ENCODE data around the gene ZFR2.

Gene ZFR2

GRCh38 chr19:3783660-3784584, 84.9 kb downstream of the ZFR2 start:
- 0 out of 2 replicates have a peak, but pooled peaks cover 7% of the 10 kb centered on the region for H4K20me1 ChIP-seq
- no peak overlapping the region for H3K4me3 ChIP-seq
- no peak overlapping the region for H3K4me2 ChIP-seq
- no peak overlapping the region for H3K27ac ChIP-seq
- H3K9ac ChIP-seq: no peak overlapping the region
- H3K4me1 ChIP-seq: peaks cover 10% of the 10 kb centered on the region; the same call in 1 of the 2 replicates
- TF ChIP-seq Cebpa-rat (IDR thresholded peaks at IDR 0.05): no peak
- no peaks in the 10 kb centered on the region for H3K36me3 ChIP-seq
- peaks cover 38% of the 10 kb centered on the region for H3K27me3 ChIP-seq
- H3K9me3 ChIP-seq: peaks cover 24% of the 10 kb centered on the region

GRCh38 chr19:3782903-3783302, 85.9 kb downstream of the ZFR2 start:
- H4K20me1 ChIP-seq: 0 out of 2 replicates have a peak, but pooled peaks cover 7% of the 10 kb centered on the region
- peaks cover 31% of the 10 kb centered on the region for H3K9me3 ChIP-seq
- H3K27ac ChIP-seq: no peak overlapping the region
- no peaks in the 10 kb centered on the region for H3K36me3 ChIP-seq
- TF ChIP-seq Cebpa-rat (IDR thresholded peaks at IDR 0.05): no peak
- no peak overlapping the region for H3K4me3 ChIP-seq
- H3K4me2 ChIP-seq: no peak overlapping the region
- peaks cover 38% of the 10 kb centered on the region for H3K27me3 ChIP-seq
- H3K9ac ChIP-seq: no peak overlapping the region
- peaks cover 10% of the 10 kb centered on the region; the same call in 1 of the 2 replicates for H3K4me1 ChIP-seq

- Histone ChIP-seq H3K27ac (no peak overlapping the region), H3K36me3 (no peaks in the 10 kb centered on the region), H3K4me3 (no peak overlapping the region), H3K4me1 (peaks cover 10% of the 10 kb centered on the region; the same call in 1 of the 2 replicates), H3K27me3 (peaks cover 38% of the 10 kb centered on the region), H3K4me2 (no peak overlapping the region), H3K9ac (no peak overlapping the region), H3K9me3 (peaks cover 35% of the 10 kb centered on the region), H4K20me1 (0 out of 2 replicates have a peak, but pooled peaks cover 7% of the 10 kb centered on the region)
- no peak for TF ChIP-seq Cebpa-rat (IDR thresholded peaks at IDR 0.05)
Measured at GRCh38 chr19:3782330-3782729, 86.5 kb downstream of the ZFR2 start.

DNA sequence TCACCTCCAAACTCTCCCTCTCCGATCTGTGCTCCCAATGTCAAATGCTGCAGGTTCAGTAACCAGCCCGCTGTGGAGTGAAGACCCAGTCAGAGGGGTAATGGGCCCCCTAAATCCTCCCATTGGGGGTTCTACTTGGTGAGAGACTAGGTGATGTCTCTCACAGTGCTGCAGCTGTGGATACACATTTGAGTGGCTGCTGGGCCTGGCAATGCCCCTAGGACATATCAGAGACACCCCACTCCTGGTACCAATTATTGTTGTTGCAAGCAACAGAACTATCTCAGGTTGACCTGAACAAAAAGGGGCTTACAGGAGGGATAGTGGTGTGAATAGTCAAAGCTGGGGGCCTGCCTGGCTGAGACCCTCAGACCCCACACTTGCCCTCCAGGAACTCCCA, 87.2 kb downstream of the ZFR2 start:
- Histone ChIP-seq H3K9me3 (peaks cover 37% of the 10 kb centered on the region), H3K27ac (no peak overlapping the region), H3K4me3 (no peak overlapping the region), H3K36me3 (no peaks in the 10 kb centered on the region), H3K9ac (no peak overlapping the region), H3K4me2 (no peak overlapping the region), H4K20me1 (0 out of 2 replicates have a peak, but pooled peaks cover 7% of the 10 kb centered on the region), H3K4me1 (peaks cover 10% of the 10 kb centered on the region; the same call in 1 of the 2 replicates), H3K27me3 (peaks cover 31% of the 10 kb centered on the region)
- TF ChIP-seq Cebpa-rat (IDR thresholded peaks at IDR 0.05): no peak

GRCh38 chr19:3780786-3781304, 88.0 kb downstream of the ZFR2 start:
- Histone ChIP-seq H3K27me3 (peaks cover 24% of the 10 kb centered on the region), H3K4me3 (no peak overlapping the region), H3K27ac (no peak overlapping the region), H3K9me3 (peaks cover 37% of the 10 kb centered on the region), H3K9ac (no peak overlapping the region), H4K20me1 (0 out of 2 replicates have a peak, but pooled peaks cover 7% of the 10 kb centered on the region), H3K4me2 (no peak overlapping the region), H3K36me3 (no peaks in the 10 kb centered on the region), H3K4me1 (peaks cover 10% of the 10 kb centered on the region; the same call in 1 of the 2 replicates)
- no peak for TF ChIP-seq Cebpa-rat (IDR thresholded peaks at IDR 0.05)

- H3K36me3 ChIP-seq: no peaks in the 10 kb centered on the region
- H3K4me3 ChIP-seq: no peak overlapping the region
- peaks cover 7% of the 10 kb centered on the region for H3K27me3 ChIP-seq
- H4K20me1 ChIP-seq: no peaks in the 10 kb centered on the region
- no peak overlapping the region for H3K4me2 ChIP-seq
- H3K9me3 ChIP-seq: peaks cover 37% of the 10 kb centered on the region
- no peaks in the 10 kb centered on the region for H3K4me1 ChIP-seq
- H3K27ac ChIP-seq: no peak overlapping the region
- H3K9ac ChIP-seq: no peak overlapping the region
- no peak for TF ChIP-seq Cebpa-rat (IDR thresholded peaks at IDR 0.05)
Measured at GRCh38 chr19:3778899-3779723, 89.7 kb downstream of the ZFR2 start.

DNA sequence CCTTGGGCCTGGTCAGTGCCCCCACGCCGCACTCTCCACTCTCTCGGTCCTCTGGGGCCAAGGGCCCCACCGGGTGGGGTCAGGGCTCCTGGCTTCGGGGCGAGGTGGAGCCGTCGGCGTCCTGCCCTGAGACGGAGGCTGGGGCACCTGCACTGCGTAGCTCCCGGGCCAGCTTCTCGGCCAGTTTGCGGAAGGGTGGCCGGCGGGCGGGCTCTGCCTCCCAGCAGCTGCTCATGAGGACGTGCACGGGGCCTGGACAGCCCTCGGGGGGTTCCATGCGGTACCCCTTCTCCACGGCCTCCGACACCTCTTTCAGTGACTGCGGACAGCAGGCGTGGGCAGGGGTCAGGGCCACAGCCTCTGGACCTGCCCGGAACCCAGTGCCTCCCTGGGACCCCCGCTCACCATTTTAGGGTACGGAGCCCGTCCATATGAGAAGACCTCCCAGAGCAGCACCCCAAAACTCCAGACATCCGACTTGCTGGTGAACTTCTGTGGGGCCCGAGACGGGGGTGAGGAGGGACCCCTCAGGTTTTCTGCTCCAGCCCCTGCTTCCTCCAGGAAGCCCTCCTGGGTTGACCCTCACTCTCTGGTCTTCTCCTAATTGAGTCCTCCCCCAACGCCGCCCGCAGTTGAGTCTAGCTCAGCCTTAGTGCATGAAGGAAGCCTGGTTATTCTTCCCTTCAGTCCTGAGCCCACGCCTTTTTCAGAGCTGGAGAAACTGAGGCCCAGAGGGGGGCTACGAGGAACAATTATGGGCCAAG, 90.6 kb downstream of the ZFR2 start:
- Histone ChIP-seq H3K4me2 (no peak overlapping the region), H3K36me3 (no peaks in the 10 kb centered on the region), H3K27me3 (no peaks in the 10 kb centered on the region), H3K9me3 (peaks cover 37% of the 10 kb centered on the region), H4K20me1 (no peaks in the 10 kb centered on the region), H3K4me1 (no peaks in the 10 kb centered on the region), H3K4me3 (no peak overlapping the region), H3K9ac (no peak overlapping the region), H3K27ac (no peak overlapping the region)
- no peak for TF ChIP-seq Cebpa-rat (IDR thresholded peaks at IDR 0.05)

DNA sequence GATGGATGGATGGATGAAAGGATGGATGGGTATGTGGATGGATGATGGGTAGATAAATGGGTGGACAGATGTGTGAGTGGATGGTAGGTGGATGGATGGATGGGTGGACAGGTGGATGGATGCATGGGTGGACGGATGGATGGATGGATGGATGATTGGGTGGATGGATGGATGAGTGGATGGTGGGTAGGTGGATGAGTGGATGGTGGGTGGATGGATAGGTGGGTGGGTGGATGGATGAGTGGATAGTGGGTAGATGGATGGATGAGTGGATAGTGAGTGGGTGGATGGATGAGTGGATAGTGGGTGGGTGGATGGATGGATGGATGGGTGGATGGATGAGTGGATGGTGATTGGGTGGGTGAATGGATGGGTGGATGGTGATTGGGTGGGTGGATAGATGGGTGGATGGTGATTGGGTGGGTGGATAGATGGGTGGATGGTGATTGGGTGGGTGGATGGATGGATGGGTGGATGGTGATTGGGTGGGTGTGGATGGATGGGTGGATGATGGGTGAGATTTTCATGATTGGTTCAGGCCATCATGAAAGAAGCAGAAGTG, 92.3 kb downstream of the ZFR2 start:
- H3K4me2 ChIP-seq: no peak overlapping the region
- H3K9ac ChIP-seq: no peak overlapping the region
- H3K4me1 ChIP-seq: no peaks in the 10 kb centered on the region
- no peaks in the 10 kb centered on the region for H3K27me3 ChIP-seq
- no peak for TF ChIP-seq Cebpa-rat (IDR thresholded peaks at IDR 0.05)
- no peaks in the 10 kb centered on the region for H4K20me1 ChIP-seq
- no peak overlapping the region for H3K27ac ChIP-seq
- no peak overlapping the region for H3K4me3 ChIP-seq
- H3K36me3 ChIP-seq: no peaks in the 10 kb centered on the region
- H3K9me3 ChIP-seq: peaks cover 23% of the 10 kb centered on the region

- H3K36me3 ChIP-seq: no peaks in the 10 kb centered on the region
- H3K9me3 ChIP-seq: peaks cover 16% of the 10 kb centered on the region
- H3K4me3 ChIP-seq: no peak overlapping the region
- no peak for TF ChIP-seq Cebpa-rat (IDR thresholded peaks at IDR 0.05)
- no peak overlapping the region for H3K27ac ChIP-seq
- H3K4me1 ChIP-seq: no peaks in the 10 kb centered on the region
- H3K27me3 ChIP-seq: no peaks in the 10 kb centered on the region
- H4K20me1 ChIP-seq: no peaks in the 10 kb centered on the region
- H3K9ac ChIP-seq: no peak overlapping the region
- no peak overlapping the region for H3K4me2 ChIP-seq
Measured at GRCh38 chr19:3775831-3776230, 93.0 kb downstream of the ZFR2 start.

Measured in BLaER1 (cell line).